Ovary (tissue), 9 donors: ENCODE data around the gene DIP2C. TPM values are rescaled to one million over a fixed set of nuclear protein-coding genes. Genes with fewer than 3 reads are reported as not detected.

Experiments
- DNase-seq, 5 donors: peaks; one replicate each; pipeline ENCODE4 v3.0.0-alpha.2; 2019 to 2020
- H3K27ac ChIP-seq, 2 donors: fragments of 200-600 bp; one replicate each; pipeline versions ENCODE4 v1.5.1 to v1.8.0; 2019 to 2022
- H3K27me3 ChIP-seq: fragments of 200-600 bp; one replicate; pipeline ENCODE4 v1.8.0; 2022
- H3K36me3 ChIP-seq: fragments of 200-600 bp; sonication (generic); one replicate; pipeline ENCODE4 v1.5.1; 2019
- H3K4me1 ChIP-seq: one replicate; pipeline ENCODE4 v1.8.1; 2013; ENCODE audit warnings: mild to moderate bottlenecking, moderate library complexity; ENCODE audit not compliant: insufficient read depth
- H3K4me3 ChIP-seq: fragments of 200-600 bp; sonication (generic); one replicate; pipeline ENCODE4 v1.5.1; 2017
- H3K9me3 ChIP-seq, 2 donors: fragments of 200-600 bp in 1 of 2; sonication (generic) in 1 of 2; one replicate each; pipeline versions ENCODE4 v1.5.1 to v1.8.1; 2013 to 2019; ENCODE audit warnings: mild to moderate bottlenecking in 1 of 2, moderate library complexity in 1 of 2
- EP300 ChIP-seq: sonication (generic); formaldehyde crosslinking; IDR thresholded peaks from one replicate; pipeline ENCODE4 v1.6.1; 2017; ENCODE audit warnings: antibody characterized with exemption
- POLR2A ChIP-seq: fragments of 450-650 bp; IDR thresholded peaks from one replicate; pipeline ENCODE4 v1.6.1; 2017; ENCODE audit warnings: antibody characterized with exemption, mild to moderate bottlenecking, moderate library complexity
- WGBS, 3 donors: extraction: QIAGEN DNeasy Blood & Tissue Kit in 1 of 3; methylation state at CpG; one replicate each; pipeline versions ENCODE4 v1.1.5 to v1.1.7; 2013 to 2017; 5-methylcytosine and 5-hydroxymethylcytosine counted together
- intact Hi-C, 4 donors: fragments of 100-400 bp; cut with DNase I; formaldehyde crosslinking; loops; one replicate each; pipeline versions ENCODE4 v1.11.0 to v1.15.1; 2022 to 2023
- polyA plus RNA-seq, 2 donors: library from polyadenylated mRNA; stranded (reverse); fragments of 200-250 nt in 1 of 2; fragments of 350-450 nt in 1 of 2; fragmentation: Illumina TruSeq in 1 of 2; extraction: RNeasy Lipid Tissue Mini Kit (QIAGEN cat#74804) in 1 of 2; gene quantifications; one replicate each; pipeline ENCODE4 v1.2.3, GENCODE V29; 2013 to 2014
- total RNA-seq, 7 donors: library from RNA; depleted of rRNA in 2 of 7; stranded (reverse); fragments of >200 nt in 2 of 7; fragmentation: NEBNext Ultra II Directional in 3 of 7; extraction: Animal tissue kit (Norgen Biotek cat#: 25700) in 3 of 7; gene quantifications; one replicate each; pipeline versions ENCODE4 v1.1.0 to v1.2.4, GENCODE V29; 2016 to 2023
- TF ChIP-seq, protein P1 (sequence below), 3 donors: fragments of 450-650 bp in 2 of 3; fragments of 200-600 bp in 1 of 3; IDR thresholded peaks; one replicate each; pipeline versions ENCODE4 v1.5.1 to v1.8.0; 2016 to 2022; ENCODE audit warnings: antibody characterized with exemption in 3 of 3, mild to moderate bottlenecking in 1 of 3
- donor health status: DM: no; HTN: no; CAD: no; lungs with moderate emphysema.
- donor health status: DM: no; HTN: no; CAD: no.
- donor health status: Bipolar disorder and iron deficiency.
- donor health status: DM: yes; HTN: yes; CAD: no.
- donor health status: DM: no; HTN: no; CAD: no.
- donor health status: DM: yes; HTN: yes; CAD: no.

The DIP2C gene
- total and polyA plus RNA-seq, 9 donors, result 10.1 to 29.4 (median 22.2) TPM

- Histone ChIP-seq H3K27ac (no peak overlapping the region), H3K36me3 (no peaks in the 10 kb centered on the region), H3K4me1 (no peaks in the 10 kb centered on the region), H3K27me3 (no peaks in the 10 kb centered on the region), H3K9me3 (no peaks in the 10 kb centered on the region), H3K4me3 (no peak overlapping the region)
- 93 to 94% (median 93%) methylated on average over 14 of the region's 14 CpGs for WGBS, 3 donors
- intact Hi-C loops, result loop anchor here in 1 of 4 donors (5.0 kb wide), 1 partner anchor 46 kb away; no protein-coding TSS in a partner anchor
- no peak for DNase-seq
- TF ChIP-seq, protein P1, sequence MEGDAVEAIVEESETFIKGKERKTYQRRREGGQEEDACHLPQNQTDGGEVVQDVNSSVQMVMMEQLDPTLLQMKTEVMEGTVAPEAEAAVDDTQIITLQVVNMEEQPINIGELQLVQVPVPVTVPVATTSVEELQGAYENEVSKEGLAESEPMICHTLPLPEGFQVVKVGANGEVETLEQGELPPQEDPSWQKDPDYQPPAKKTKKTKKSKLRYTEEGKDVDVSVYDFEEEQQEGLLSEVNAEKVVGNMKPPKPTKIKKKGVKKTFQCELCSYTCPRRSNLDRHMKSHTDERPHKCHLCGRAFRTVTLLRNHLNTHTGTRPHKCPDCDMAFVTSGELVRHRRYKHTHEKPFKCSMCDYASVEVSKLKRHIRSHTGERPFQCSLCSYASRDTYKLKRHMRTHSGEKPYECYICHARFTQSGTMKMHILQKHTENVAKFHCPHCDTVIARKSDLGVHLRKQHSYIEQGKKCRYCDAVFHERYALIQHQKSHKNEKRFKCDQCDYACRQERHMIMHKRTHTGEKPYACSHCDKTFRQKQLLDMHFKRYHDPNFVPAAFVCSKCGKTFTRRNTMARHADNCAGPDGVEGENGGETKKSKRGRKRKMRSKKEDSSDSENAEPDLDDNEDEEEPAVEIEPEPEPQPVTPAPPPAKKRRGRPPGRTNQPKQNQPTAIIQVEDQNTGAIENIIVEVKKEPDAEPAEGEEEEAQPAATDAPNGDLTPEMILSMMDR (IDR thresholded peaks at IDR 0.05), result no peak
Observed at GRCh38 chr10:378230-378929, 311.1 kb downstream of the DIP2C start.

DNA sequence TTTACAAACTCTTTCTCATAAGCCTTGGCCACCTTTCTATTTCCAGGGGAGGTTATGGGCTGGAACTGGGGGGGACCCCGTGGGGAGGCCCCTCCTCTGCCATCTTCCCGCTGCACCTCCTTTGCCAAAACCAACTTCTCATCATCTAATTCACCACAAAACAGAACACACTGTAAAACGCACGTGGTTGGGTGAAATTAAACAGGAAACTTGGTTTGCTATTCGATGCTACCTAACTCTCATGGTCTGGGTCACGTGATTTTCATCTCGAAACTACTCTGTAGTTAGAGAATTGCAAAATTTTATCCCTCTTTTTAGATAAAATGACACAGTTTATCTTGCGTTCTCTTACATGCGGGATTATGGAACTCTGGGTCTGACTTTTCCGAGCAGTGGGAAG is 312.2 kb downstream of the DIP2C start:
- no peak for DNase-seq

DNA sequence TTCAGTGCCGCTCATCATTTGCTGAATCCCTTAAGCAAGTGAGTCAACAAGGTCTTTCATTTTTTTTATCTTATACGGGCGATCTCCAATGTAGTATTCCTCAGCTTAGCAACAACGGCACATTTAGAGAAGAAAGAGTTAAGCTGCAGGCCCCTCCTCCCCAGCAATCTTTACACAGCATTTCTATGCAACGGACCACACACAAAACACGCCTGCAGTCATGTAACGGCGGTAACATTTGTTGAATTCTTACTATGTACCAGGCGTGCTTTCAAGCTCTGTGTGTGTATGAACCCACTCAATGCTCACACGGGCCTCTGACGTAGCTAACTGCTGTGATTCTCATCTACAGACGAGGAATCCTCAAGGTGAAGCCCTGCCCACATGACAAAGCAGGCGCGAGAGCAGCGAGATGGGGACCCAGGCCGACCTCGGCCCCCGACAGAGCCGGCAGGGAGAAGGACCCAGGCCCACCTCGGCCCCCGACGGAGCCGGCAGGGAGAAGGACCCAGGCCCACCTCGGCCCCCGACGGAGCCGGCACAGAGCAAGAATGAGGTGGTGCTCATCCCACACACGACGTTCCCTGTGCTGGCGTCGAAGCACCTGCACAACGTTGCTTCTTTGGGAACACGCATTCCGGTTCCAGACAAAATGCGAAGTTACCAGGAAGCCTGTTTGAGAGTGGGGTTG is 313.5 kb downstream of the DIP2C start:
- Histone ChIP-seq H3K36me3 (no peaks in the 10 kb centered on the region), H3K27me3 (no peaks in the 10 kb centered on the region), H3K9me3 (no peaks in the 10 kb centered on the region), H3K4me3 (no peak overlapping the region), H3K27ac (no peak overlapping the region), H3K4me1 (no peaks in the 10 kb centered on the region)
- DNase-seq, result no peak
- intact Hi-C loops, result loop anchor here in 1 of 4 donors (5.0 kb wide), 1 partner anchor 44 kb away; no protein-coding TSS in a partner anchor
- WGBS, 3 donors, result 89 to 93% (median 92%) methylated on average over 35 of the region's 35 CpGs
- TF ChIP-seq, protein P1 (IDR thresholded peaks at IDR 0.05), result no peak
- TF ChIP-seq EP300 (no peak), POLR2A (no peak)

More for the DNA sequence above, 312.2 kb downstream of the DIP2C start:
- no peak for TF ChIP-seq EP300
- TF ChIP-seq, protein P1 (IDR thresholded peaks at IDR 0.05), result no peak
- no peak for TF ChIP-seq POLR2A
- intact Hi-C loops, result loop anchor here in 1 of 4 donors (5.0 kb wide), 1 partner anchor 45 kb away; no protein-coding TSS in a partner anchor
- H3K4me3 ChIP-seq, result no peak overlapping the region
- no peaks in the 10 kb centered on the region for H3K36me3 ChIP-seq
- no peaks in the 10 kb centered on the region for H3K27me3 ChIP-seq
- H3K4me1 ChIP-seq, result no peaks in the 10 kb centered on the region
- no peak overlapping the region for H3K27ac ChIP-seq
- 90 to 94% (median 91%) methylated on average over 10 of the region's 10 CpGs for WGBS, 3 donors
- no peaks in the 10 kb centered on the region for H3K9me3 ChIP-seq

DNA sequence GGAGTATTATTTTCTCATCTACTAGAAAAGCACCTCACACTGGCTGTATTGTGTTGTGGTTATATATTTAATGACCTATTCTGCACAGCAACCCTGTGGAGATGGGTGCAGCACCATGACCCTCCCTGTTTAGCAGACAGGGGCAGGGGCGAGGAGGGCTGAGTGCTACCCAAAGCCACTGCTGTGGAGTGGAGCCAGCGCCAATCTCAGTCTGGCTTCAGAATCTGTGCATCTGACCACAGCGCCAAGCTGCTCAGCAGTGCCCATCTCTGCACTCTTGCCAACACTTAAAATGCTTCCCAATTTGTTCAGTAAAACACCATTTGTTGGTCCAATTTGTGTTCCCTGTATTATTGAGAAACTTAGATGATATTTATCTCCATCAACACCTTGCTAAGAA is 315.1 kb downstream of the DIP2C start:
- H3K9me3 ChIP-seq, result no peaks in the 10 kb centered on the region
- no peak for DNase-seq
- no peak overlapping the region for H3K4me3 ChIP-seq
- WGBS, 3 donors, result 96 to 98% (median 97%) methylated on average over 3 of the region's 3 CpGs
- H3K27ac ChIP-seq, result no peak overlapping the region
- H3K27me3 ChIP-seq, result no peaks in the 10 kb centered on the region
- intact Hi-C loops, result no loop called here
- TF ChIP-seq, protein P1 (IDR thresholded peaks at IDR 0.05), result no peak
- TF ChIP-seq POLR2A, result no peak
- no peak for TF ChIP-seq EP300
- H3K36me3 ChIP-seq, result no peaks in the 10 kb centered on the region
- H3K4me1 ChIP-seq, result no peaks in the 10 kb centered on the region
